Peyer's patch (tissue), 4 donors: ENCODE measurements around the gene IRGC. TPM values are rescaled to one million over a fixed set of nuclear protein-coding genes. Genes with fewer than 3 reads are reported as not detected.
A peak's percentile ranks its signal among the peaks of the same experiment; 100 is the strongest.

Experiments used
- DNase-seq, 3 donors: peaks; one replicate each; pipeline ENCODE4 v3.0.0-alpha.2; 2017 to 2019
- H3K27ac ChIP-seq, 4 donors: fragments of 200-600 bp; sonication (generic); one replicate each; pipeline ENCODE4 v1.5.1; 2016 to 2019
- H3K27me3 ChIP-seq, 2 donors: fragments of 200-600 bp; sonication (generic); one replicate each; pipeline ENCODE4 v1.5.1; 2019
- H3K36me3 ChIP-seq, 3 donors: fragments of 200-600 bp; sonication (generic); one replicate each; pipeline ENCODE4 v1.5.1; 2016 to 2019
- H3K4me1 ChIP-seq, 4 donors: fragments of 200-600 bp; sonication (generic); one replicate each; pipeline ENCODE4 v1.5.1; 2016 to 2019
- H3K4me3 ChIP-seq, 4 donors: fragments of 200-600 bp; sonication (generic); 1 replicate in 3 of 4; 2 replicates in 1 of 4; pipeline ENCODE4 v1.5.1; 2016 to 2019; ENCODE audit warnings: mild to moderate bottlenecking in 1 of 4
- H3K9me3 ChIP-seq, 4 donors: fragments of 200-600 bp; sonication (generic); one replicate each; pipeline ENCODE4 v1.5.1; 2016 to 2019; ENCODE audit warnings: mild to moderate bottlenecking in 1 of 4
- CTCF ChIP-seq, 6 experiments: fragments of 450-650 bp in 4 of 6; fragments of 200-600 bp in 2 of 6; sonication (generic) in 1 of 6; IDR thresholded peaks; one replicate each; pipeline ENCODE4 v1.5.1; 2017 to 2019; ENCODE audit warnings: antibody characterized with exemption in 6 of 6, mild to moderate bottlenecking in 3 of 6, moderate library complexity in 1 of 6
- POLR2A ChIP-seq, 2 donors: fragments of 450-650 bp; IDR thresholded peaks; one replicate each; pipeline ENCODE4 v1.5.1; 2017; ENCODE audit warnings: antibody characterized with exemption in 2 of 2, mild to moderate bottlenecking in 2 of 2, moderate library complexity in 2 of 2
- total RNA-seq, 4 donors: library from RNA; depleted of rRNA; stranded (reverse); fragments of >200 nt; gene quantifications; one replicate each; pipeline ENCODE4 v1.1.0, GENCODE V29; 2016

Gene IRGC
- total RNA-seq, 4 donors from 2014 or later, result not detected

GRCh38 chr19:43751466-43752220 is 35.8 kb downstream of the IRGC start:
- H3K4me3 ChIP-seq, result no peak overlapping the region
- no peaks in the 10 kb centered on the region for H3K27me3 ChIP-seq
- no peak for TF ChIP-seq POLR2A (IDR thresholded peaks at IDR 0.05)
- TF ChIP-seq CTCF (IDR thresholded peaks at IDR 0.05), result no peak
- no peak for DNase-seq
- H3K4me1 ChIP-seq, result peaks cover 0 to 16% (median 8%) of the 10 kb centered on the region in 4 donors
- no peak overlapping the region for H3K27ac ChIP-seq
- H3K36me3 ChIP-seq, result peaks cover 0 to 40% (median 0%) of the 10 kb centered on the region in 3 donors
- H3K9me3 ChIP-seq, result no peaks in the 10 kb centered on the region

GRCh38 chr19:43752287-43752875 is 36.5 kb downstream of the IRGC start:
- Histone ChIP-seq H3K4me3 (no peak overlapping the region), H3K36me3 (peaks cover 0 to 33% (median 0%) of the 10 kb centered on the region in 3 donors), H3K9me3 (no peaks in the 10 kb centered on the region), H3K27ac (peak overlapping the region in 1 of 4 donors; percentile 96), H3K27me3 (no peaks in the 10 kb centered on the region), H3K4me1 (peaks cover 0 to 16% (median 8%) of the 10 kb centered on the region in 4 donors)
- no peak for TF ChIP-seq CTCF (IDR thresholded peaks at IDR 0.05)
- TF ChIP-seq POLR2A (IDR thresholded peaks at IDR 0.05), result no peak
- no peak for DNase-seq

GRCh38 chr19:43754253-43754502 is 38.3 kb downstream of the IRGC start:
- Histone ChIP-seq H3K36me3 (peaks cover 0 to 21% (median 0%) of the 10 kb centered on the region in 3 donors), H3K9me3 (no peaks in the 10 kb centered on the region), H3K4me1 (peaks cover 0 to 16% (median 8%) of the 10 kb centered on the region in 4 donors), H3K4me3 (peak overlapping the region; percentile 55 to 66 (median 65)), H3K27me3 (no peaks in the 10 kb centered on the region), H3K27ac (peak overlapping the region; percentile 94 to 99 (median 96))
- TF ChIP-seq POLR2A (IDR thresholded peaks at IDR 0.05), result no peak
- no peak for TF ChIP-seq CTCF (IDR thresholded peaks at IDR 0.05)
- DNase-seq, result no peak

DNA sequence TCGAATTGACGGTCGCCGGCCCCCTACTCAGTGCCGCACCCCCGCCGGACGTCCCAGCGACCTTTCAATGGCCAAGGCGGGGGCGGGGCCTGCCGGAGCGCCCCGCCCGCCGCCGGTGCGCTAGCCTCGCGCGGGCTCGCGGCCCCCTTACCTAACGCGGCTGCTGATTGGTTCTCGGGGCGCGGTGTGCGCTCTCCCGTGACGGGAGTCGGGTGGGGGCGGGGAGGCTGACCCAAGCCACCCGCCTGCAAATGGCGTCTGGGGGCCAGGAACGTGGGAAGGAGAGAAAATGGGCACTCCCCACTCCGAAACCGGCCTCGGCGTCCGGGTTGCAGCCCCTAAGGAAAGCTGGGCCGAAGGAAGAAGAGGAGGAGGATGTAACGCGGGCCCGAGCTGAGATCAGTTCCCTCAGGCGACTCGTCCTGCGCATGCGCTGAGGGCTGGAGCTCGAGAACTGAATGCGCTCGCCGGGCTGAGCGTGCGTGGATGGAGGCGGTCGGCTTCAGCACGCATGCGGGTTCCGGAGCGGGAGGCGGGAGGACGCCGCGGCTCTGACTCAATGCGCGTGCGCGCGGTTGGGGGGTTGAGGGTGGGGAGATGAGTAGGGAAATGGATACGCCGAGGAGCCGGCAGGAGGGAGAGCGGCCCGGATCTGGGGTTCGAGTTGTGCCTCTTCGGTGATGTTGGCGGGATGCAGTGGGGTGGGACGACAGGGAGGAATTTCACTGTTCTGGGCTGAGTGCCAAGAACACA is 38.8 kb downstream of the IRGC start, which contains the start of gene SMG9:
SMG9 (minus strand) TSS at position 460 of the 753 bp plus-strand sequence. CDS start 4,221 bp downstream, outside the sequence.
- peak in 1 of 6 experiments; percentile 14 for TF ChIP-seq CTCF (IDR thresholded peaks at IDR 0.05)
- TF ChIP-seq POLR2A (IDR thresholded peaks at IDR 0.05), result peak; percentile 70 to 75
- peaks cover 0 to 16% (median 8%) of the 10 kb centered on the region in 4 donors for H3K4me1 ChIP-seq

GRCh38 chr19:43755256-43755801 is 39.5 kb downstream of the IRGC start:
- TF ChIP-seq POLR2A (IDR thresholded peaks at IDR 0.05) (no peak), CTCF (IDR thresholded peaks at IDR 0.05) (no peak)
- H3K4me1 ChIP-seq, result peaks cover 0 to 16% (median 8%) of the 10 kb centered on the region in 4 donors
- peaks cover 0 to 10% (median 0%) of the 10 kb centered on the region in 3 donors for H3K36me3 ChIP-seq
- H3K4me3 ChIP-seq, result peak overlapping the region; percentile 55 to 66 (median 65)
- peak; percentile 80 to 92 (median 85) for DNase-seq
- peak overlapping the region; percentile 94 to 99 (median 96) for H3K27ac ChIP-seq
- H3K27me3 ChIP-seq, result no peaks in the 10 kb centered on the region
- no peaks in the 10 kb centered on the region for H3K9me3 ChIP-seq

More for the DNA sequence above, 38.8 kb downstream of the IRGC start, which contains the start of gene SMG9:
- Histone ChIP-seq H3K4me3 (peak within 1 kb of the TSS; percentile 55 to 66 (median 65)), H3K9me3 (no peaks in the 10 kb centered on the region), H3K36me3 (peaks cover 0 to 16% (median 0%) of the 10 kb centered on the region in 3 donors), H3K27me3 (no peaks in the 10 kb centered on the region), H3K27ac (peak within 1 kb of the TSS; percentile 94 to 99 (median 96))
- peak; percentile 96 to 99 (median 98) for DNase-seq
